Islet of Langerhans (tissue), 1 donor: ENCODE data around the gene PTPRT.
"Not testable (repeated sequence)": the region's sequence is repeated elsewhere in the genome, so short reads cannot be mapped to it uniquely, and the experiment has no call there.

ENCODE experiments used
- FAIRE-seq: peaks from one replicate; lab custom pipeline; 2011; peaks lifted over from hg19 to GRCh38; lab: Jason Lieb, UNC

The PTPRT gene

DNA sequence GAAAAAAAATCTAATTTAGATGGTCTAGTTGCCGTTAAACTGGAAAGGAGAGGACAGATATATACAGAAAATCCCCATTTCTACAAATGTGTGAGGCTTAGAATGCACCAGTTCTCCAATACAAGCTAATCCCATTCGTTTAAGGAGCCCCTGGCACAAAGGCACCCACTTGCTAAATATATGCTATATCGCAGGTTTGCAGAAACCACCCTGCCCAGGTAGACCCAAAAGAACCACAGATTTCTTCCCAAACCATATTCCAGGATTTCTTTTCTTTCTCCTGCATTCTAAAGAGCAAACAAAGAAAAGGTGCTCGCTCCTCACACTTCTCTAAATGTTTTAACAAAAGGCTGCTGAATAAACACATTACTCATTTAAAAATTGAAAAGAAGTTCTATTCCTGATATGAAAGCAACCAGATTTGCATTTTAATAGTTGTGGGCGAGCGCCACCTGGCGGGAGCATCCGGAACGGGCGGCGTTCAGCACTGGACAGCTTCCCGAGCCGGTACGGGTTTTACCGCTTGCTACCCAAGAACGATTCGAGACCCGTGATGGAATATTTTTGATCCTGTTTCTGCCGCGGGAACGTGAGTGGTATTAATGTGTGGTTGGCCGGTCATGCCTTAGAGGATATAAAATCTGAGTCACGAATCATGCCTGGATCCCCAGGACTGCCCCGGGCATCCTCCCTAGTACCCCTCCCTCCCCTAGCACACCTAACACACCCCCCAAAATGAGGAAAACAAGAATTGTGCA, 2.1 kb downstream of the PTPRT start:
- FAIRE-seq: peak; percentile 96

DNA sequence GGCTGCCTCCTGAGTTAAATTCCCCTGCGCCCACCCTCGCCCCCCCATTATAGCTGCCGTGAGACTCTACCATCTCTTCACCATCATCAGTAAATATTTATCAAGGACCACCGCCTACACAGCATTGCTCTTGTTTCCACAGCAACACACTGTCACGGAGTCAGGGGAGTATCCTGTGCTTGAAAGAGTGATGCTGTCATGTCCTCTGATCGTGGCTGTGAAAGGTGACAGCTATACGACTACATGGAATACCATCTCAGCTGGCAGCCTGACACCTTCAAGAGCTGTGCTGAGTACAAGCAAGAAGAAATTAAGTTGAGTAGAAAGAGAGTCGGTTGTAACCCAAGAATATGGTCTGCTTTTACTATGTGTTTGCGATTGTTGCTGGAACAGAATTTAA, 3.4 kb downstream of the PTPRT start:
- no peak for FAIRE-seq

DNA sequence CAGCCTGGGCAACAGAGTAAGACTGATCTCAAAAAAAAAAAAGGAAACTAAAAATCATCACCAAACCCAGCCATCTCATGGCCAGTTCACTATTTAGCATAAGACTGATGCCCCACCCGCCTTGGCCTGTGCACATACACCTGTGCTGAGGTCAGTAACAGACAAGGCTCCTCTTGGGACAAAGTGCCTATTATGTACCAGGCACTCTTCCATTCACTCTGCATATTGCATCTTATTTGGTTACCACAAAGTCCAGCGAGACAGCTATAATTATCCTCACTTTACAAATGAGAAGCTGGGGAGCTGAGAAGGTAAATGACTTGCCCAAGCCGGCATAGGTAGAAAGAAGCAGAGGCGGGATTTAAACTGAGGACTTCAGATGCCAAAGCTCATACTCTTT, 3.8 kb downstream of the PTPRT start:
- no peak for FAIRE-seq

DNA sequence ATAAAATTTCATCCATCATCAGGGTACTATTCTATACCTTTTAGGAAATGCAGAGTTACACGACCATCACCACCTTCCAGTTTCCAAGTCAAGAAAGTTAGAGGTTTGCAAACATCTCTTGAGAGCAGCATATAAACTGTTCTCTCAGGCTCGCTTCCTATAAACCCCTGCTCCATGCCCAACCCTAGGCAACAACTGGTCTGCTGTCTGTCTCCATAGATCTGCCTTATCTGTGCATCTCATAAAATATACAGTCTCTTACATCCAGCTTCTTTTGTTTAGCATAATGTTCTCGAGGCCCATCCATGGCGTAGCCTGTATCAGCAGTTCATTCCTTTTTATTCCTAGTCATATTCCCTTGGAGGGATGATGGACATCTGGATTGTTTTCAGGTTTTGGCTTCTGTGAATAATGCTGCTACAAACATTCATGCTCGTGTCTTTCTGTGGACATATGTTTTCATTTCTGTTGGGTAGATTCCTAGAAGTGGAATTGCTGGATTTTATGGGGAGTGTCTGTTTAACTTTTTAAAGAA, 6.1 kb downstream of the PTPRT start:
- no peak for FAIRE-seq

DNA sequence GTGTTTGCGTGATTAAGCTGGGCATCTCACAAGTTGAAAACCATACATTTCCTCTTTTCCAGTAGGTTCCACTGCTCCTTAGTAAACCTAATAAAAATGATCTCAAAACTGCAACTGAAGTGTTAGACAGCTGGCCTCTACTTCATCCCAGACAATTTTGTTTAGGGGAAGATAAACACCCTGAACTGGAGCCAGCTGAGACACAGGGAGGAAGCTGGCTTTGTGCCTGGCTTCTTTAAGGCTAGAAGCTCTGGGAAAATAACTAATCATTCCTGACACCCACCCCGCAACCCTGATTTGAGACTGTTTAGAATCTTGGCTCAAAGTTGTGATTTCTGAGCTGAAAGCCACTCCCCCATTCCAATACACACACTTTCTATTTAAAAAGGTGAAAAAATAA, 11.6 kb downstream of the PTPRT start:
- no peak for FAIRE-seq

DNA sequence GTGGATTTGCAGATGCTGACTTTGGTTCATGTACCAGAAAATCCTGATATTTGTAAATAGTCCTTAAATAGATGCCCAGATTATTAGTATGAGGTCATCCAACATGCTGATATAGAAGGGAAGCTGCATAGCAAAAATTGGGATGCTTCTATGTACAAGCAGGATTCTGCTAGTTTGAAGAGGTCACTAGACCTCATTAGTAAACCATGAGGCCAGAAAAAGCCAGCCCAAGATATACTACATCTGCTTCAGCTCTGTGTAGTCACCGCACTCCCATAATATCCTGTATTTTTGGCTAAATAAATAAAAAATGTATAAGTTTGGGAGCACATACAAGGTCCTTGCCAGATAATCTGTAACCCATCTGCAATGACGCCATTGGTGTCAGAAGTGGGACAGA, 13.0 kb downstream of the PTPRT start:
- FAIRE-seq: no peak

DNA sequence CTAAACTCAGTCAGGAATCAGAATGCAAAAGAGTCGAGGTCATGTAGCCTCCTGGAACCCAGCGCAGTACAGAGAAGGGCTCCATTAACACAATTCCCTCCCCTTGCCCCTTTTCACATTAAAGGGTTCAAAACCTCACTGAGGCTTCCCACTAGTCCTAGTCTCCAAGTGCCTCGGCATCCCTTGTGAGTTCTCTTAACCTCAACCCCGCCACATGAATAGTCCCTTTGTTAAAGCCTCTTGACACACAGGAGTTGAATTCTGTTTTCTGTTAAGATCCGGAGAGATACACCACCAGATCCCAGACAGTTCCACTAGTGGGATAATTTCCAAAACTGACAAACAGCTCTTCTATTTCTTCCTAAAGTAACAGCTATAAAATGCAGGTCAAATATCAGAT, 17.8 kb downstream of the PTPRT start:
- FAIRE-seq: no peak

DNA sequence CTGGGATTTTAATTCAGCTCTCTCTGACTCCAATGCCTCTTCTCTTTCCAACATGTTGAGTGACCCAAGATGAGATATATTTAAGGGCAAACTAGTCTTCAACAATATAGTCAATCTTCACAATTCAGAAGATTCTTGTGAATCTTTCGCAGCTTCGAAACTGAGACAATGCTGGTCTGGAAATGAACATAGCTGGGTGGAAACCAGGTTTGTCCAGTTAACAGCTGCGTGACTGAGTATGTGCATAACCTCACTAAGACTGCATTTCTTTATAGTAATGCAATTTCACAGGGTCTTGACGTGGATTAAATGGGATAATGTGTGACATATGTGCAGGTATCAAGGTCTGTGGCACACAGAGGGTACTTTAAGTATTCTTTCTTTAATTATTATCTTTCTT, 18.9 kb downstream of the PTPRT start:
- no peak for FAIRE-seq

DNA sequence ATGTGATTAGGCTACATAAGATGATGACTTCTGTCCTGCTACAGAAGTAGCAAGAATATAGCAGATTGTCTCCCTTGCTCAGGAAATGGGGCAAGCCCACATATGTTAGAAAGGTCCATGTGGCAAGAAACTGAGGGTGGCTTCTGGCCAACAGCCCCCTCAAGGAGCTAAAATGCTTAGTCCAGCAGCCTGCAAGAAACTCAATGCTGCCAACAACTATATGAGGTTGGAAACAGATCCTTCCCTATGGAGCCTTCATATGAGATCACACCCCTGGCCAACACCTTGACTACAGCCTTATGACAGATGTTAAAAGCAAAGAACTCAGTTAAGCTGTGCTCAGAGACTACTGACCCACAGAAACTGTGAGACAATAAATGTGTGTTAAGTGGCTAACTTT, 22.1 kb downstream of the PTPRT start:
- no peak for FAIRE-seq

DNA sequence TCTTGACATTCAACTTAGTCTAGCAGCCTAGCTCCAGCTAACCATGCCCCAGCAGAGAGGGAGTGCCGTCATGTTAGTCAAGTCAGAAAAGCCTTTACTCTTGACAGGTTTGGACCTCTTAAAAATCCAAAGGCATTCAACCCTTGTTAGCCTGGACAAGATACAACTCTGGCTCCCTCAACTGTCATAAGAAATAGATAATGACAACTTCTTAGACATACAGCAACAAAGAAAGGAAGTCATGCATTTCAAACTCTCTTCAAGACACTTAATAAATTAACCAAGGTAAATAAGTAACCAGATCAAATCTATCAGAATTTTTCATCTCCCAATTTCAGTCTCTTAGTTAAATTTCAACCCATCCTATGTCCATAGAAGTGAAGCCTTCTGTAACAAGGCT, 22.7 kb downstream of the PTPRT start:
- no peak for FAIRE-seq

DNA sequence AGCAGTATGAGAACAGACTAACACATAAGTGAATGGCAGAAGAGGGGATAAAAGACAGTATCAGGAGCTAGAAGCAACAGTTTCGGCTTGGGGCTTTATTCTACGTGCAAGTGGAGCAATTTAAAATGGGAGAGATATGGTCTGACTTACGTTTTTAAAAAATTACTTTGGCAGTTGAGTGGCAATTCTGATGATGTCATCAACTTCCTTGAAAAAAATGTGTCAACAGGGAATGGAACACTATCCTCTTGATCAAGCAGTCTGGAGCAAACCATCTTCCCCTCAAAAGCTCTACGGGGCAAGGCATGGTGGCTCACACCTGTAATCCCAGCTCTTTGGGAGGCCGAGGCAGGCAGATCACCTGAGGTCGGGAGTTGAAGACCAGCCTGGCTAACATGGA, 24.1 kb downstream of the PTPRT start:
- FAIRE-seq: no peak

DNA sequence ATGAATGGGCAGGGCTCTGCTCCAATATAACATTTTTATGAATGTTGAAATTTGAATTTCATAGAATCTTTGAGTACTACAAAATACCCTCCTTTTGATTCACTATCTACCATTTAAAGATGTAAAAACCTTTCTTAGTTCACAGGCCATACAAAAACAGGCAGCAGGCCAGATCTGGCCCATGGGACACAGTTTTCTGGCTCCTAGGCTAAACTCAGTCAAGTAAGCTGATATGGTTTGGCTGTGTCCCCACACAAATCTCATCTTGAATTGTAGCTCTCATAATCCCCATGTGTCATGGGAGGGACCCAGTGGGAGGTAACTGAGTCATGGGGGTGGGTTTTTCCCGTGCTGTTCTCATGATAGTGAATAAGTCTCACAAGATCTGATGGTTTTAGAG, 25.0 kb downstream of the PTPRT start:
- not testable (repeated sequence) for FAIRE-seq

DNA sequence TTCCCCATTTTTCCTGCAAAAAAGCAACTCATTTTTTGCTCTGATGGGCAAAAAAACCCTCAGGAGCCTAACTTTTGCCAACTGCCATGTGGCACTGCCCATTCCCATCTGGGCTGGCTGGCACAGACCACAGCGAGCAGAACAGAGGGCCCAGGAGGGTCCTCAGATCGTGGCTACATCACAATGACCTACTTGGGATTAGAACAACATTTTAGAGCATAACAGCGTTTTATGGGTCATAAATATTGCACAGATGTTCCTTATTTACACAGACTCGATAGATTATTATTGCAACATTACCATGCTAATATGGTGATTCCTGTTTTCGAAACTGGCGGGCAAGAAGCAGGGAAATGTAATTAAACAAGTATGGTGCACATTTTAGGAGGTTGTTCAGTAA, 28.0 kb downstream of the PTPRT start:
- FAIRE-seq: peak; percentile 24

DNA sequence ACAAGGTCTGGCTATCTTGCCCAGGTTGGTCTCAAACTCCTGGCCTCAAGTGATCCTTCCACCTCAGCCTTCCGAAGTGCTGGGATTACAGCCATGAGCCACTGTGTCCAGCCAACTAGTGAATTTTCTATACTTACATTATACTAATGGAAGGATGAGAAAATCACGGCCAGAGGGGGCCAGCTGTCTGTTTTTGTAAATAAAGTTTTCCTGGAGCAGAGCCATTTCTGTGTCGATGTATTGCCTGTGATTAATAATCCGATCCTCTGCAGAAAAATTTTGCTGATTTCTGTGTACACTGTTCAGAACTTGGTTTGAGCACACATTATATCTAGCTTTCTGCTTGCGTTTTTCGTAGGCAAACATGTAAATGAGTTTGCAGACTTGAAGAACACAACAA, 28.8 kb downstream of the PTPRT start:
- no peak for FAIRE-seq

DNA sequence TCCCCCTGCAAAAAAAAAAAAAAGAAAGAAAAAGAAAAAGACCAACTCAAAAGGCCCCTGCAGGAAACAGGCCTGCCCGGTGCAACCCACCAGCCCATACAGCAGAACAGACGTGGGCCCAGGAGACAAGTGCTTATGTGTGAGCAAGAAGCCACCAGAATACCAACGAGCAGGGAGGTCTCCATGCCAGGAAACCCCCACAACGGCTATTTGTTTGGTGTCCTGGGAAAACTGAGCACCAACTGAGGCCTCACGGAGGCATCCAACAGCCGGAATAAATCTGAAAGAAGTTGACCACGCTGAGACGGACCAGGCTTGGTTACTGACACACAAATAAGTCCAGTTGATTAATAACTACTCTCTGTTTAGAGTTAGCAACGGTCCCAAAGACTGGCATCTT, 29.7 kb downstream of the PTPRT start:
- no peak for FAIRE-seq

DNA sequence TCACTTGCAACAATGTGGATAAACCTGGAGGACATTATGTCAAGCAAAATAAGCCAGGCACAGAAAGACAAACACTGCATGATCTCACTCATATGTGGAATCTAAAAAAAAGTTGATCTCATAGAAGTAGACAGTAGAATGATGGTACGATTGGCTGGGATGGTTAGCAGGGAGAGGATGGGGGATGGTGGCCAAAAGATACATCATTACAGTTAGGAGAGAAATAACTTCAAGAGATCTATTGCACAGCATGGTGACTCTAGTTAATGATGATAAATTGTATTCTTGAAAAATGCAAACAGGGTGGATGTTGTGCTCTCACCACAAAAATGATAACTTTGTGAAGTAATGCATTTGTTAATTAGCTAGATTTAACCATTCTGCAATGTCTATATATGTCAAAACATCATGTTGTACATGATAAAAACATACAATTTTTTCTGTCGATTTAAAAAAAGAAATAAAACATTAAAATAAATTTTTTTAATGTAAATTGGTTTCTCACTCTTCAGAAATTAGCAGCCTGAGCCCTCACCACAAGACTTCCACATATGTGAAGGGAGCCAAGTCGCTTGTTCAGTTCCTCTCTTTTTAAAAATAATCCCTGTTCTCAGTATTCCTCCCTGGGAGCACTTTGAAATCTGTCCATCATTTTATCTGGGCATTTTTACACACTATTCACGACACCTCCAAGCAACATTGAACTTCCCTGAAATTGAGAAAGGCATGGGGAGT, 34.2 kb downstream of the PTPRT start:
- FAIRE-seq: no peak

DNA sequence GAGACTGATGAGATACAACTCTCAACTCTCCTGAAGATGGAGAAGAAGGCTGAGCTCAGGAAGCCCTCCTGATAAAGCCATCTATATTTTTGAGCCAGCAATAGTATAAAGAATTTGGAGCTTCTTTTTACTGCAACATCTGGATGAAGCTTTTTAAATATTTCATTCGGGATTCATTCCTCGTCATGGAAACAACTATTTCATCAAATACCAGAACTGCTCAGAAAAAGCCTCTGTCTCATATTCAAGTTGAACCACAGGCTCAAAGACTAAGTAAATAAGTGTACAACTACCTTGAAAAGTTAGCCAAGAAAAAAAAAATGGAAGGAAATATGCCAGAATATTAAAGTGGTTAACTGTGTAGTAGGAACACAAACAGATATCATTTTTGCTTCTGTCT, 37.8 kb downstream of the PTPRT start:
- no peak for FAIRE-seq

DNA sequence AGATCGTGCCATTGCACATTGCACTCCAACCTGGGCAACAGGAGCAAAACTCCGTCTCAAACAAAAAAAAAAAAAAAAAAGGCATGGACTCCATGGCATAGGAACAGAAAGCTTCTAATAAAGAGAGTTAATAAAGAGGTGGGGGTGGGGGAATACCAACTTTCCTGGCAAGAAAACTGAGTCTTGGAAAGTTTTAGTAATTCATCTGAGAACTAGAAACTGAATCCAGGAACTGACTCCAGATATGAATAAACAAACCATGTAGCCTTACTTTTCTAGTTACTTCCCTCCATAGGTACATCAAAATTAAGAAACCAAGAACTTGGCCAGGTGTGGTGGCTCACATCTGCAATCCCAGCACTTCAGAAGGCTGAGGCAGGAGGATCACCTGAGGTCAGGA, 38.5 kb downstream of the PTPRT start:
- no peak for FAIRE-seq

DNA sequence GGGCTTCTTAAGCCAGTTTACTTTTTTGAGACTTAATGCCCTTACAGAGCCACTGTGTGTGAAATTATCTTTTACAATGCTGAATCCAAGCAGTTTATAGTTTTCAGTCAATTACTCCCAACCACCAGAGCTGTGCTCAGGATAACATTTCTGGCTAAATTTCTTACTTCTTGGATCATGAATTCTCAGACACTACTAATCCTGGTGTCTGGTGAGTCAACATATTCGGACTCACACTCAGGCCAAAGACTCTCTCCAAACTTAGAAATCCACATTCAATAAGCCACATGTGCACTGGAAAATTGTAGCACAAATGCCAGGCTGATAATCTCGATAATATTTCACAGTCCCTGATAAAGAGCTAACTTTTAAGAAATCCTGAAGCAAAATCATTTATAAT, 49.0 kb downstream of the PTPRT start:
- FAIRE-seq: no peak

DNA sequence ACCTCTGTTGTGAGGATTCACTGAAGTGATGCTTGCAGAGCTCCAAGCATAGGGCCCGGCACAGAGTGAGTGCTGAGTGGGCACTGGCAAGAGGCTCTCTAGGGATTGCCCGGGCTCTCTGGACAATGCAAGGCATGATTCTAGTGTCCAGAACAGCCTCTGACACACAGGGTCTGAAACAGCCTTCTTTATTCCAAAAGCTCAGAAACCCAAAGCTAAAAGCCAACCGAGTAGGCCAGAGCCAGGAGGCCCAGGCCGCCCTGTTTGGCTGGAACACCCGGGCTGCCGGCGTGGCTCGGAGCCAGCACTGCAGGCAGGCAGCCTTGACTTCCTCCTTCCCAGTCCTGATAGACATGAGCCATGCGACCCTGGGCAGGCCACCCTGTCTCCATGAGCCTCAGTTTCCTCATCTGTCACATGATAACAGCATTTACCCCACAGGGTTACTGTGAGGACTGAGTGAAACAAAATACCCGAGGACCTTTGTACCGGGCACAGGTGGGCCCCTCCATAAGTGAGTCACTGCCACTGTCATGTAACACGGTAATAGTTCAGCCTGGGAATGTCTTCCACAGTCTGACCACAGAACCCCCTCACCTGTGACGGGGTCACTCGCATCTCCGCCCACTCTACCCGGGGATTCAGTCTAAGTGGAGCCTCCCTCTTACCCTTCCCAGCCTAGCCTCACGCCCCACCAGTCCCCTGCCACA, 51.5 kb downstream of the PTPRT start:
- no peak for FAIRE-seq

DNA sequence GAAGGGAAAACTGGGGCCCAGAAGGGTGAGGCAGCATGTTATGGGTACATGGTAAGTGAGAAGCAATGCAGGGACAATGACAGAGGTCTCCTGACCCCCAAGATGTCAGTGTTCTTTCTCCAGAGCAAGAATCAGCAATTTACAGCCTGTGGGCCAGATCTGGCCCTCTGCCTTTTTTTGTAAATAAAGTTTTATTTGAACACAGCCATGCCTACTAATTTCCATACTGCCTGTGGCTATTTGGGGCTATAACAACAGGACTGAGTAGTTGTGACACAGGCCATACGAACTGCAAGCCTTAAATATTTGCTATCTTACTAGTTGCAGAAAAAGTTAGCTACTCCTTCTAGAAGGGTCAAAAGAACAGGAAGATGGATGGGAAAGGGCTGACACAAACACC, 52.5 kb downstream of the PTPRT start:
- FAIRE-seq: no peak

DNA sequence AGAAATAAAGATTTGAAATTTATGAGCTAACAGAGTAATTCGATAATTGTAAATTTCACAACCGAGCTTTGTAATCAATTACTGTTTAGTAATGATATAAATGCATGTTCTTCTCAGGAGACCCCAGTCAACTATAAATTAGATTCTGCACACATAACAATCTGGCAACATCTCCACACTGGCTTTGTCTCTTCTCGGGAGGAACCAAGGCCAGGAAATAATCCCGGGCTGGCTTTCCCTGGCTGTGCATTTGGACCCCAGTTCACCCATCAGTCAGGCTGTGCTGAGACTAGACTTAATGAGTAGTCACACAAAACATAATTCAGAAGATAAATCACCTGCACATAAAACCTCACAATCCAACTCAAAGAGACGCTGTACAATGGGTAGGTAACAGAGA, 65.5 kb downstream of the PTPRT start:
- FAIRE-seq: no peak

DNA sequence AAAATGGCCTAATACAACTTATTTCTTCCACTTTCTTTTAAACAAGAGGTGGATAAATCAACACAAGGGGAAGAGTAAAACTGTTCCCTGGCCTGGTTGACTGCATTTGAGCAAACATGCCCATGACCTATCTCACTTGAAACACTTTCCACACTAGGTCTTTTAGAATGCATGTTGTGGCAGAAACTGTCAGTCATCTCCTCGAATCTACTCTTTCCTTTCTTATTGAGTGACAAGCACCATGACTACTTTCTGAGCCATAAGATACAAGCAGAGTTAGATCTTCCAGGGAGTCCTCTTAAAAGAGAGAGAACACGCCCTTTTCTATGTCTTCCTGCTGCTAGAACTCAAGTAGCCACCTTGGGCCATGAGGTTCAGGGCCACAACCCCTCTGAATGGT, 66.5 kb downstream of the PTPRT start:
- FAIRE-seq: no peak
